ENCODE measurements around the gene TCF4.

Gene TCF4

GRCh38 chr18:55386545-55386944, 201.4 kb downstream of the TCF4 start:
- Histone ChIP-seq H3K9me3 (replicated peaks; ENCODE audit: low read length) (no peaks in the 10 kb centered on the region), H3K9ac (ENCODE audit: low read depth, low read length) (no peak overlapping the region), H3K36me3 (ENCODE audit: insufficient read depth, low read length) (no peaks in the 10 kb centered on the region), H3K4me3 (ENCODE audit: low read length) (no peak overlapping the region), H3K4me1 (ENCODE audit: control insufficient read depth, insufficient read depth, low read length) (no peaks in the 10 kb centered on the region), H3K4me2 (ENCODE audit: low read length) (no peak overlapping the region), H3K27me3 (ENCODE audit: control insufficient read depth, insufficient read depth, low read length) (no peaks in the 10 kb centered on the region)

- H3K4me3 ChIP-seq (ENCODE audit: low read length) = no peak overlapping the region
- no peak overlapping the region for H3K4me2 ChIP-seq (ENCODE audit: low read length)
- no peaks in the 10 kb centered on the region for H3K9me3 ChIP-seq (replicated peaks; ENCODE audit: low read length)
- no peaks in the 10 kb centered on the region for H3K27me3 ChIP-seq (ENCODE audit: control insufficient read depth, insufficient read depth, low read length)
- no peaks in the 10 kb centered on the region for H3K4me1 ChIP-seq (ENCODE audit: control insufficient read depth, insufficient read depth, low read length)
- no peaks in the 10 kb centered on the region for H3K36me3 ChIP-seq (ENCODE audit: insufficient read depth, low read length)
- H3K9ac ChIP-seq (ENCODE audit: low read depth, low read length) = no peak overlapping the region
These were observed 202.2 kb downstream of the TCF4 start for GRCh38 chr18:55385770-55386169.

- H3K27me3 ChIP-seq (ENCODE audit: control insufficient read depth, insufficient read depth, low read length) = no peaks in the 10 kb centered on the region
- H3K4me1 ChIP-seq (ENCODE audit: control insufficient read depth, insufficient read depth, low read length) = no peaks in the 10 kb centered on the region
- H3K4me3 ChIP-seq (ENCODE audit: low read length) = no peak overlapping the region
- no peaks in the 10 kb centered on the region for H3K36me3 ChIP-seq (ENCODE audit: insufficient read depth, low read length)
- H3K4me2 ChIP-seq (ENCODE audit: low read length) = no peak overlapping the region
- H3K9me3 ChIP-seq (replicated peaks; ENCODE audit: low read length) = no peaks in the 10 kb centered on the region
- H3K9ac ChIP-seq (ENCODE audit: low read depth, low read length) = no peak overlapping the region
These were observed 203.3 kb downstream of the TCF4 start for GRCh38 chr18:55384551-55385275.

GRCh38 chr18:55384115-55384514, 203.9 kb downstream of the TCF4 start:
- Histone ChIP-seq H3K27me3 (ENCODE audit: control insufficient read depth, insufficient read depth, low read length) (no peaks in the 10 kb centered on the region), H3K36me3 (ENCODE audit: insufficient read depth, low read length) (no peaks in the 10 kb centered on the region), H3K4me3 (ENCODE audit: low read length) (no peak overlapping the region), H3K9ac (ENCODE audit: low read depth, low read length) (no peak overlapping the region), H3K9me3 (replicated peaks; ENCODE audit: low read length) (no peaks in the 10 kb centered on the region), H3K4me2 (ENCODE audit: low read length) (no peak overlapping the region), H3K4me1 (ENCODE audit: control insufficient read depth, insufficient read depth, low read length) (no peaks in the 10 kb centered on the region)

- Histone ChIP-seq H3K9ac (ENCODE audit: low read depth, low read length) (no peak overlapping the region), H3K36me3 (ENCODE audit: insufficient read depth, low read length) (no peaks in the 10 kb centered on the region), H3K9me3 (replicated peaks; ENCODE audit: low read length) (no peaks in the 10 kb centered on the region), H3K4me3 (ENCODE audit: low read length) (no peak overlapping the region), H3K4me2 (ENCODE audit: low read length) (no peak overlapping the region), H3K27me3 (ENCODE audit: control insufficient read depth, insufficient read depth, low read length) (no peaks in the 10 kb centered on the region), H3K4me1 (ENCODE audit: control insufficient read depth, insufficient read depth, low read length) (no peaks in the 10 kb centered on the region)
These were observed 205.7 kb downstream of the TCF4 start for GRCh38 chr18:55382277-55382805.

- H3K4me2 ChIP-seq (ENCODE audit: low read length) = no peak overlapping the region
- H3K9ac ChIP-seq (ENCODE audit: low read depth, low read length) = no peak overlapping the region
- H3K4me3 ChIP-seq (ENCODE audit: low read length) = no peak overlapping the region
- no peaks in the 10 kb centered on the region for H3K27me3 ChIP-seq (ENCODE audit: control insufficient read depth, insufficient read depth, low read length)
- no peaks in the 10 kb centered on the region for H3K4me1 ChIP-seq (ENCODE audit: control insufficient read depth, insufficient read depth, low read length)
- H3K9me3 ChIP-seq (replicated peaks; ENCODE audit: low read length) = no peaks in the 10 kb centered on the region
- no peaks in the 10 kb centered on the region for H3K36me3 ChIP-seq (ENCODE audit: insufficient read depth, low read length)
These were observed 206.7 kb downstream of the TCF4 start for GRCh38 chr18:55381277-55381676.

- no peaks in the 10 kb centered on the region for H3K4me1 ChIP-seq (ENCODE audit: control insufficient read depth, insufficient read depth, low read length)
- H3K9ac ChIP-seq (ENCODE audit: low read depth, low read length) = no peak overlapping the region
- H3K36me3 ChIP-seq (ENCODE audit: insufficient read depth, low read length) = no peaks in the 10 kb centered on the region
- no peak overlapping the region for H3K4me2 ChIP-seq (ENCODE audit: low read length)
- no peak overlapping the region for H3K4me3 ChIP-seq (ENCODE audit: low read length)
- no peaks in the 10 kb centered on the region for H3K9me3 ChIP-seq (replicated peaks; ENCODE audit: low read length)
- H3K27me3 ChIP-seq (ENCODE audit: control insufficient read depth, insufficient read depth, low read length) = no peaks in the 10 kb centered on the region
These were observed 207.4 kb downstream of the TCF4 start for GRCh38 chr18:55380589-55380988.

- Histone ChIP-seq H3K9me3 (replicated peaks; ENCODE audit: low read length) (no peaks in the 10 kb centered on the region), H3K27me3 (ENCODE audit: control insufficient read depth, insufficient read depth, low read length) (no peaks in the 10 kb centered on the region), H3K4me2 (ENCODE audit: low read length) (no peak overlapping the region), H3K36me3 (ENCODE audit: insufficient read depth, low read length) (no peaks in the 10 kb centered on the region), H3K9ac (ENCODE audit: low read depth, low read length) (no peak overlapping the region), H3K4me1 (ENCODE audit: control insufficient read depth, insufficient read depth, low read length) (no peaks in the 10 kb centered on the region), H3K4me3 (ENCODE audit: low read length) (no peak overlapping the region)
These were observed 211.6 kb downstream of the TCF4 start for GRCh38 chr18:55376387-55376786.

- Histone ChIP-seq H3K36me3 (ENCODE audit: insufficient read depth, low read length) (no peaks in the 10 kb centered on the region), H3K9ac (ENCODE audit: low read depth, low read length) (no peak overlapping the region), H3K27me3 (ENCODE audit: control insufficient read depth, insufficient read depth, low read length) (no peaks in the 10 kb centered on the region), H3K4me2 (ENCODE audit: low read length) (no peak overlapping the region), H3K4me3 (ENCODE audit: low read length) (no peak overlapping the region), H3K4me1 (ENCODE audit: control insufficient read depth, insufficient read depth, low read length) (no peaks in the 10 kb centered on the region), H3K9me3 (replicated peaks; ENCODE audit: low read length) (no peaks in the 10 kb centered on the region)
These were observed 212.1 kb downstream of the TCF4 start for GRCh38 chr18:55375930-55376329.

- H3K4me3 ChIP-seq (ENCODE audit: low read length) = no peak overlapping the region
- H3K36me3 ChIP-seq (ENCODE audit: insufficient read depth, low read length) = no peaks in the 10 kb centered on the region
- no peaks in the 10 kb centered on the region for H3K9me3 ChIP-seq (replicated peaks; ENCODE audit: low read length)
- H3K4me2 ChIP-seq (ENCODE audit: low read length) = no peak overlapping the region
- no peaks in the 10 kb centered on the region for H3K4me1 ChIP-seq (ENCODE audit: control insufficient read depth, insufficient read depth, low read length)
- H3K9ac ChIP-seq (ENCODE audit: low read depth, low read length) = no peak overlapping the region
- H3K27me3 ChIP-seq (ENCODE audit: control insufficient read depth, insufficient read depth, low read length) = no peaks in the 10 kb centered on the region
These were observed 213.3 kb downstream of the TCF4 start for GRCh38 chr18:55374741-55375140.

GRCh38 chr18:55372209-55372608, 215.8 kb downstream of the TCF4 start:
- no peaks in the 10 kb centered on the region for H3K9me3 ChIP-seq (replicated peaks; ENCODE audit: low read length)
- H3K36me3 ChIP-seq (ENCODE audit: insufficient read depth, low read length) = no peaks in the 10 kb centered on the region
- H3K4me1 ChIP-seq (ENCODE audit: control insufficient read depth, insufficient read depth, low read length) = no peaks in the 10 kb centered on the region
- no peak overlapping the region for H3K4me2 ChIP-seq (ENCODE audit: low read length)
- H3K27me3 ChIP-seq (ENCODE audit: control insufficient read depth, insufficient read depth, low read length) = no peaks in the 10 kb centered on the region
- H3K9ac ChIP-seq (ENCODE audit: low read depth, low read length) = no peak overlapping the region
- H3K4me3 ChIP-seq (ENCODE audit: low read length) = no peak overlapping the region

GRCh38 chr18:55370936-55371335, 217.1 kb downstream of the TCF4 start:
- Histone ChIP-seq H3K9me3 (replicated peaks; ENCODE audit: low read length) (no peaks in the 10 kb centered on the region), H3K4me1 (ENCODE audit: control insufficient read depth, insufficient read depth, low read length) (no peaks in the 10 kb centered on the region), H3K4me3 (ENCODE audit: low read length) (no peak overlapping the region), H3K4me2 (ENCODE audit: low read length) (no peak overlapping the region), H3K27me3 (ENCODE audit: control insufficient read depth, insufficient read depth, low read length) (no peaks in the 10 kb centered on the region), H3K9ac (ENCODE audit: low read depth, low read length) (no peak overlapping the region), H3K36me3 (ENCODE audit: insufficient read depth, low read length) (no peaks in the 10 kb centered on the region)

Data from skeletal muscle satellite cell (primary cell).